ENCODE data around the gene CLCN4.

CLCN4 gene

GRCh38 chrX:10168226-10168625 is 11.5 kb downstream of the CLCN4 start:
- H3K79me2 ChIP-seq (ENCODE audit: insufficient read depth, low read depth) = no peaks in the 10 kb centered on the region
- no peak overlapping the region for H3K4me3 ChIP-seq (IDR thresholded peaks at IDR 0.05; ENCODE audit: insufficient read depth, low read depth, low read length)
- no peaks in the 10 kb centered on the region for H4K20me1 ChIP-seq (ENCODE audit: insufficient read depth)
- no peak overlapping the region for H2AFZ ChIP-seq (ENCODE audit: low read depth)
- peak overlapping the region; percentile 34 for H3K4me2 ChIP-seq
- no peak overlapping the region for H3K27ac ChIP-seq
- H3K4me1 ChIP-seq (ENCODE audit: low read depth, poor library complexity, severe bottlenecking) = peaks cover 31% of the 10 kb centered on the region
- TF ChIP-seq CTCF (conservative IDR thresholded peaks at IDR 0.05; ENCODE audit: low read depth, low read length) = no peak
- no peak overlapping the region for H3K9ac ChIP-seq
- no peaks in the 10 kb centered on the region for H3K27me3 ChIP-seq (ENCODE audit: insufficient read depth, low read depth)
- no peaks in the 10 kb centered on the region for H3K36me3 ChIP-seq (ENCODE audit: insufficient read depth)

GRCh38 chrX:10169175-10169574 is 12.4 kb downstream of the CLCN4 start:
- Histone ChIP-seq H3K27ac (no peak overlapping the region), H2AFZ (ENCODE audit: low read depth) (no peak overlapping the region), H3K4me2 (peak overlapping the region; percentile 34; the same call in 1 of the 2 replicates), H3K36me3 (ENCODE audit: insufficient read depth) (no peaks in the 10 kb centered on the region), H3K4me3 (IDR thresholded peaks at IDR 0.05; ENCODE audit: insufficient read depth, low read depth, low read length) (no peak overlapping the region), H4K20me1 (ENCODE audit: insufficient read depth) (no peaks in the 10 kb centered on the region), H3K27me3 (ENCODE audit: insufficient read depth, low read depth) (no peaks in the 10 kb centered on the region), H3K9ac (no peak overlapping the region), H3K4me1 (ENCODE audit: low read depth, poor library complexity, severe bottlenecking) (peaks cover 31% of the 10 kb centered on the region), H3K79me2 (ENCODE audit: insufficient read depth, low read depth) (no peaks in the 10 kb centered on the region)
- TF ChIP-seq CTCF (conservative IDR thresholded peaks at IDR 0.05; ENCODE audit: low read depth, low read length) = no peak

- TF ChIP-seq CTCF (conservative IDR thresholded peaks at IDR 0.05; ENCODE audit: low read depth, low read length) = no peak
- Histone ChIP-seq H3K27ac (no peak overlapping the region), H3K4me2 (no peak overlapping the region), H3K4me1 (ENCODE audit: low read depth, poor library complexity, severe bottlenecking) (peaks cover 31% of the 10 kb centered on the region), H3K27me3 (ENCODE audit: insufficient read depth, low read depth) (no peaks in the 10 kb centered on the region), H3K9ac (no peak overlapping the region), H4K20me1 (ENCODE audit: insufficient read depth) (no peaks in the 10 kb centered on the region), H3K36me3 (ENCODE audit: insufficient read depth) (no peaks in the 10 kb centered on the region), H3K4me3 (IDR thresholded peaks at IDR 0.05; ENCODE audit: insufficient read depth, low read depth, low read length) (no peak overlapping the region), H3K79me2 (ENCODE audit: insufficient read depth, low read depth) (no peaks in the 10 kb centered on the region), H2AFZ (ENCODE audit: low read depth) (no peak overlapping the region)
These were observed 14.5 kb downstream of the CLCN4 start for GRCh38 chrX:10171249-10171648.

GRCh38 chrX:10172877-10173276 is 16.1 kb downstream of the CLCN4 start:
- no peak overlapping the region for H3K27ac ChIP-seq
- no peak for TF ChIP-seq CTCF (conservative IDR thresholded peaks at IDR 0.05; ENCODE audit: low read depth, low read length)
- H3K4me3 ChIP-seq (IDR thresholded peaks at IDR 0.05; ENCODE audit: insufficient read depth, low read depth, low read length) = no peak overlapping the region
- H3K4me1 ChIP-seq (ENCODE audit: low read depth, poor library complexity, severe bottlenecking) = peaks cover 18% of the 10 kb centered on the region
- H2AFZ ChIP-seq (ENCODE audit: low read depth) = no peak overlapping the region
- no peaks in the 10 kb centered on the region for H4K20me1 ChIP-seq (ENCODE audit: insufficient read depth)
- no peaks in the 10 kb centered on the region for H3K27me3 ChIP-seq (ENCODE audit: insufficient read depth, low read depth)
- H3K79me2 ChIP-seq (ENCODE audit: insufficient read depth, low read depth) = no peaks in the 10 kb centered on the region
- H3K36me3 ChIP-seq (ENCODE audit: insufficient read depth) = no peaks in the 10 kb centered on the region
- no peak overlapping the region for H3K4me2 ChIP-seq
- H3K9ac ChIP-seq = no peak overlapping the region
